PFSK-1 (cell line): ENCODE measurements around the gene FBXW4.

ENCODE experiments used
- FOXP2 ChIP-seq: optimal IDR thresholded peaks from 2 replicates; pipeline ENCODE3; 2011; ENCODE audit warnings: borderline replicate concordance, control low read depth, inconsistent platforms; ENCODE audit not compliant: insufficient read depth; ENCODE audit errors: extremely low read length, extremely low read depth
- POLR2AphosphoS5 ChIP-seq: IDR thresholded peaks from 2 replicates; pipeline ENCODE4 v1.6.1; 2012; ENCODE audit warnings: low read depth, mild to moderate bottlenecking, control low read depth, low read length, moderate library complexity
- REST ChIP-seq, 2 experiments: IDR thresholded peaks; 2 replicates each; pipeline versions ENCODE4 v1.6.1 to v1.8.0; 2011 to 2012; ENCODE audit warnings: low read depth in 2 of 2, low read length in 2 of 2, control low read depth in 1 of 2, inconsistent platforms in 1 of 2, mild to moderate bottlenecking in 1 of 2, moderate library complexity in 1 of 2; ENCODE audit not compliant: insufficient read depth in 1 of 2
- SIN3A ChIP-seq: IDR thresholded peaks from 2 replicates; pipeline ENCODE4 v1.6.1; 2012; ENCODE audit warnings: mild to moderate bottlenecking, low read length, moderate library complexity, borderline replicate concordance; ENCODE audit not compliant: insufficient read depth
- TAF1 ChIP-seq: IDR thresholded peaks from 2 replicates; pipeline ENCODE4 v1.6.1; 2012; ENCODE audit warnings: low read length, control low read depth, borderline replicate concordance; ENCODE audit not compliant: insufficient read depth

The FBXW4 gene

GRCh38 chr10:101570428-101571270, 124.3 kb downstream of the FBXW4 start:
- TF ChIP-seq FOXP2 (no peak), SIN3A (no peak), POLR2AphosphoS5 (no peak), TAF1 (no peak), REST (IDR thresholded peaks at IDR 0.05; ENCODE audit: insufficient read depth in 1 of 2, low read depth in 2 of 2, low read length in 2 of 2) (no peak)

DNA sequence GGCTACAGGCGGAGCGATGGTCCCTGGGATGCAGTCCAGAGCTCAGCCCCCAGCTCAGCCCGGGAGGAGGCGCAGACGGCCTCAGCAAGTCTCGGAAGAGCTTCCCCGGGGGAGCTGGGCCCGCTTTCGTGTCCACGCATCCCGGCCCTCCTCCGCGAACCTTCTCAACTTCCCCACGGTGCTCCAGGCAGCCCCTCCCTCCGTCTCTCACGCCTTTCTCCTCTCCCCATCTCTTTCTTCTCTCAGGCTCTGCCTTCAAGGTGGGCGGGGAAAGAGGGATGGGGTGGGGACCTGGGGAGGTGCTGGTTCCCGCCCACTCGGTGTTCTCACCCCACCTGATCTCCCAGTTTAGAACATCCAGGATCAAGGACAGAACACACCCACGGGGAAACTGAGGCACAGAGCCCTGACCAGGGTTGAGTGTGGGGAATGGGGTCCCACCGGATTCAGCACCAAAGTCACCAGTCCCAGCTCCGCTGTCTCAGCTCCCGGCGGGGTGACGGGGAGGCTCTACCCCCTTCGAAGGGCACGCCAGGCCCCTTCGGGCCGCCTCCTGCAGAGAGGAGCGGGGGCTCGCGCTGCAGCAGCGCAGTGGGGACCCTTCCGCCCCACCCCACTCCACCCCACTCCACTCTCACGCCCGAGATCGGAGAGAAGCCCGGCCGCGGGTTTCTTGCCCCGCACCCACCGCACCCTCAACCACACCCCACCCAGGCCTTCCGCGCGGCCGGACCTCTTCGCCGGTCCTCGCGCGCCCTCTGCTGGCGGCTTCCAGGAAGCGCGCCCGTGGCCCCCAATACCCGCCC, 125.1 kb downstream of the FBXW4 start:
- TF ChIP-seq SIN3A (no peak), POLR2AphosphoS5 (no peak)

DNA sequence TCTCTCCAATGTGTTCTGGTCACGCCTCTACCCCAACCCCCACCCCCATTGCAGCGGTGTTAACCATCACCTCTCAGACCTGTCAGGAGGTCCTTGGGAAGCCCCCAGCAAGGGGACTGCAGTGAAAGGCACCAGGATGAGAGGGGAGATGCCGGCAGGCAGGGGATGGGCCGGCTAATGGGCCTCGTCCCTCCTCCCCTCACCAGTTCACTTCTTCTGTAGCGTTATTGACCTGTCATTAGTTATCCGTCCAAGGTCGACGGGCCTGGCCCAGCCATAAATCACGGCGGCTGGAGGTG, 125.7 kb downstream of the FBXW4 start:
- TF ChIP-seq REST (IDR thresholded peaks at IDR 0.05; ENCODE audit: insufficient read depth in 1 of 2, low read depth in 2 of 2, low read length in 2 of 2): no peak
- TF ChIP-seq FOXP2: no peak
- no peak for TF ChIP-seq TAF1
- TF ChIP-seq SIN3A: no peak
- TF ChIP-seq POLR2AphosphoS5: no peak

DNA sequence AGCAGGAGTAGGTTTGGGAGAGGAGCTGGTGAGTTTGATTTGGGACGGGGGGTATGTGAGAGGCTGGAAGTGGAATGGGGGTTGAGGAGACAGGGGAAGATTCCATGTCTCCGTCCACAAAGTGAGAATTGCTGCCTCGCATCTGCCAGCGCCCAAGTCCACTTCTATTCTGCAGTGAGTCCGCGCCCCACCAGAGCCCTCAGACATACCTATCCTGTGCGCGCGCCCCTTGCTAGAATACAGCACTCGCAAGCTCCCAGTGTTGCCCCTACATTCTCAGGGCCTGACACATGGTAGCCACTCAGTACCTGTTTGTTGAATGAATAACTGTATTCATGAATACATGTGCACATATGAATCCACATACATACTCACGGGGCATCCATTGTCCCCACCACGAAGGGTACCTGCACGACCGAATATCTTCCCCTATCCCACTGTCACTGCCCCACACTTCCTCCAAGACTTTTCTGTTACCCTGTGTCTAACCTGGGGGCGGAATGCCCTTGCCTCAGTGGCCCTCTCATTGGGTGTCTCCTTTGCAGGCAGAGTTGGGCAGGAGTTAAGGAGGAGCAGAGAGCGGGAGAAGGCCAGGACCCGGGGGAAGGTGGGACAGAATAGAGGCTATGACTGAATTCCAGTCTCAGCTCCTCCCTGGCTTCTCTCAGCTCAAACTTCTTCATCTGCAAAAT, 126.8 kb downstream of the FBXW4 start:
- TF ChIP-seq TAF1: no peak
- no peak for TF ChIP-seq POLR2AphosphoS5
- no peak for TF ChIP-seq FOXP2
- no peak for TF ChIP-seq SIN3A
- no peak for TF ChIP-seq REST (IDR thresholded peaks at IDR 0.05; ENCODE audit: insufficient read depth in 1 of 2, low read depth in 2 of 2, low read length in 2 of 2)

GRCh38 chr10:101567165-101568006, 127.6 kb downstream of the FBXW4 start:
- no peak for TF ChIP-seq FOXP2
